HL-60 (cell line): Measurements from ENCODE around the gene GALNT4.

Experiments used
- DNase-seq, 2 experiments: peaks; one replicate each; pipeline ENCODE4 v3.0.0-alpha.2; 2010 to 2020; ENCODE audit warnings: low read depth in 1 of 2, low spot score in 1 of 2
- H3K27ac ChIP-seq: fragments of 250-450 bp; sonication (Bioruptor Pico); replicated peaks from 2 replicates; pipeline ENCODE4 v1.5.1; 2020; ENCODE audit warnings: mild to moderate bottlenecking, moderate library complexity
- H3K27me3 ChIP-seq: fragments of 250-450 bp; sonication (Bioruptor Pico); 2 replicates; pipeline ENCODE4 v1.5.1; 2021; ENCODE audit warnings: mild to moderate bottlenecking, moderate library complexity; ENCODE audit not compliant: insufficient read depth, poor library complexity, severe bottlenecking
- H3K4me3 ChIP-seq: replicated peaks from 2 replicates; pipeline ENCODE4 v1.5.1; 2011; ENCODE audit warnings: mild to moderate bottlenecking, control low read depth, low read length; ENCODE audit not compliant: insufficient read depth
- CTCF ChIP-seq: IDR thresholded peaks from one replicate; pipeline ENCODE4 v1.5.1; 2011; ENCODE audit warnings: low read length, control low read depth, inconsistent platforms; ENCODE audit not compliant: insufficient read depth
- GABPA ChIP-seq: IDR thresholded peaks from 2 replicates; pipeline ENCODE4 v1.6.1; 2012; ENCODE audit warnings: low read depth
- POLR2AphosphoS5 ChIP-seq: IDR thresholded peaks from 2 replicates; pipeline ENCODE4 v1.6.1; 2012; ENCODE audit warnings: low read depth
- REST ChIP-seq: IDR thresholded peaks from 2 replicates; pipeline ENCODE4 v1.6.1; 2012; ENCODE audit warnings: low read depth; ENCODE audit not compliant: insufficient replicate concordance
- SPI1 ChIP-seq: IDR thresholded peaks from 2 replicates; pipeline ENCODE4 v1.6.1; 2012; ENCODE audit warnings: low read depth, mild to moderate bottlenecking, borderline replicate concordance

Gene GALNT4

GRCh38 chr12:89568484-89568883, 43.9 kb upstream of the GALNT4 start:
- TF ChIP-seq POLR2AphosphoS5 (no peak), CTCF (no peak), GABPA (no peak), SPI1 (no peak), REST (no peak)
- no peaks in the 10 kb centered on the region for H3K27me3 ChIP-seq
- no peak overlapping the region for H3K27ac ChIP-seq
- peak in 1 of 2 experiments; percentile 32 for DNase-seq
- H3K4me3 ChIP-seq: no peak overlapping the region

GRCh38 chr12:89567691-89568239, 43.2 kb upstream of the GALNT4 start:
- H3K27me3 ChIP-seq: no peaks in the 10 kb centered on the region
- no peak for DNase-seq
- H3K27ac ChIP-seq: no peak overlapping the region
- no peak overlapping the region for H3K4me3 ChIP-seq
- TF ChIP-seq SPI1 (no peak), POLR2AphosphoS5 (no peak)

- no peak for TF ChIP-seq POLR2AphosphoS5
- no peak for TF ChIP-seq CTCF
- TF ChIP-seq SPI1: no peak
- no peak for TF ChIP-seq REST
- no peak for TF ChIP-seq GABPA
- Histone ChIP-seq H3K27me3 (no peaks in the 10 kb centered on the region), H3K27ac (no peak overlapping the region), H3K4me3 (no peak overlapping the region)
- DNase-seq: no peak
Measured at GRCh38 chr12:89566615-89567014, 42.0 kb upstream of the GALNT4 start.

- DNase-seq: no peak
- Histone ChIP-seq H3K27me3 (no peaks in the 10 kb centered on the region), H3K27ac (no peak overlapping the region), H3K4me3 (no peak overlapping the region)
- TF ChIP-seq CTCF: no peak
- no peak for TF ChIP-seq POLR2AphosphoS5
- TF ChIP-seq GABPA: no peak
- no peak for TF ChIP-seq SPI1
- TF ChIP-seq REST: no peak
Measured at GRCh38 chr12:89565002-89565401, 40.4 kb upstream of the GALNT4 start.
